ENCODE data around the gene SELPLG. TPM values are rescaled to one million over a fixed set of nuclear protein-coding genes. Genes with fewer than 3 reads are reported as not detected.

The SELPLG gene
- total RNA-seq, 1 donor from 2014 or later, result 51.9 TPM

DNA sequence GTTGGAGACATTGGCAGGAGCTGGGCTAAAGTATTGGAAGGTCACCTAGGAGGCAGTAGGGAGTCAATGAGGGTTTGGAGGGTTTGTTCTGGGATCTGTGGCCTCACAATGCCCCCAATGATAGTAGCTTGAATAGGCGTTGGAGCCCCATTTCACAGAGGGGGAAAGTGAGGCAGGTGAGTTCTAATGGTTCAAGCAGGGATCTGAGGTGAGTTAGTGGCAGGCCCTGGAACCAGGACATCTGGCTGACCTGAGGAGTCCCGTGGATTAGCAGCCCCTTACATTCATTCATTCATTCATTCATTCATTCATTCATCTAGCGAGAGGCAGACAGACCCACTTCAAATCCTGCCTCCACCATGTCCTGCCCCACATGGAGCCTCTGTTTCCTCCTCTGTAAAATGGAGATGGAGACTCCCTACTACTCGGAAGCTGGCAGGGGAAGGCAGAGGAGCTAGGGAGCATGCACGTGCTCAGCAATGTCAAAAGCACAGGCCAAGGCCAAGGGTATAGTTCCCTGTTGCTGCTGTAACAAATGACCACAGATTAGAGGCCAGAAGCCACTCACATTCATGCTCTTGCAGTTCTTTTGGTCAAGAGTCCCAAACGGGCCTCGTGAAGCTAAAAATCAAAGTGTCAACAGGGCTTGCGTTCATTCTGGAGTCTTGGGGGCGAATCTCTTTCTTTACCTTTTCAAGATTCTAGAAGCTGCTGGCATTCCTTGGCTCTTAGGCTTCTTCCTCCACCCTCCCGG, 33.6 kb downstream of the SELPLG start:
- DNase-seq (ENCODE audit: low spot score), result no peak
- Mint-ChIP-seq H3K4me3 (no peak overlapping the region), H3K27ac (no peak overlapping the region), H3K9me3 (no peaks in the 10 kb centered on the region), H3K27me3 (ENCODE audit: insufficient read depth) (peaks cover 11% of the 10 kb centered on the region), H3K36me3 (ENCODE audit: low read depth) (no peaks in the 10 kb centered on the region), H3K4me1 (ENCODE audit: low read depth) (no peaks in the 10 kb centered on the region)
- intact Hi-C loops (cut with micrococcal nuclease), result no loop called here

DNA sequence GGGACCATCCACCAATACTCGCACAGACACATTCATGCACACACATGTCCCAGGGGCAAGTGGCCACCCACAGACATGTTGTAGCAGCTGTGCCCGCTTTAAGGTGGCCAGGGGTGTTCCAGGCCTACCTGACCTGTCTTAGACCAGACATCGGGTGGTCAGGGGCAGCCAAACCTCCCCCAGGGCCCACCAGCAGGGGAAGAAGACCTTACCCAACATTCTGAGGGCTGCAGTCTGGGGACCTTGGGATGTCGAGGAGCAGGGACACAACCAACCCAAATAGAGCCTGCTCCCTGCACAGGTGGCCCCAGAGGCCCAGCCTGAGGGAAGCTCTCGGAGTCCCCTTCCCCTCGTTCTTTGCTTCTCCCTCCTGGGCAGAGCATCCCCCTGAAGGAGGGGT, 34.2 kb downstream of the SELPLG start:
- Mint-ChIP-seq H3K36me3 (ENCODE audit: low read depth) (no peaks in the 10 kb centered on the region), H3K4me1 (ENCODE audit: low read depth) (no peaks in the 10 kb centered on the region), H3K27me3 (ENCODE audit: insufficient read depth) (peaks cover 5% of the 10 kb centered on the region), H3K27ac (no peak overlapping the region), H3K9me3 (no peaks in the 10 kb centered on the region), H3K4me3 (no peak overlapping the region)
- DNase-seq (ENCODE audit: low spot score), result no peak
- intact Hi-C loops (cut with micrococcal nuclease), result no loop called here

DNA sequence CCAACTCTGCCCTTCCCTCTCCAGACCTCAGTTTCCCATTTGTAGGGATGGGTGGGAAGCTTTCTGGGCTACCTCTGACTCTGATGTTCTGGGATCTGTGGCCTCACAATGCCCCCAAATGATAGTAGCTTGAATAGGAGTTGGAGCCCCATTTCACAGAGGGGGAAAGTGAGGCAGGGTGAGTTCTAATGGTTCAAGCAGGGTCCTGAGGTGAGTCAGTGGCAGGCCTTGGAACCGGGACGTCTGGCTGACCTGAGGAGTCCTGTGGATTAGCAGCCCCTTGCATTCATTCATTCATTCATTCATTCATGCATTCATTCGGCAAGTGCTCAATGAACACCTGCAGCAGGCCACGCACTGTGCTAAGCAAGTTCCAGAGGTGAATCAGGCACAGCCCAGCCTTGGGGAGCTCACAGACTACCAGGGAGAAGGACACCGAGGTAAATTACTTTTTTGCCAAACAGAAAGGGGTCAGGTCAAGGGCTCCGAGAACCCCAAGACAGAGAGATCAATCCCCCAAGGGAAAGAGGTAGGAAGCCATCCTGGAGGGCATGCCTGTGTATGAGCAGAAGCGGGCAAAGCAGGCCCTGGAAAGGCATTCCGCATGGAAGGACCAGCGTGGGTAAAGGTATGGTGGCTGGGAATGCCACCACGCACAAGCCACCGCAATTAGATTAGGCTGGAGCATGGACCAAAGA, 35.0 kb downstream of the SELPLG start:
- Mint-ChIP-seq H3K4me1 (ENCODE audit: low read depth) (no peaks in the 10 kb centered on the region), H3K36me3 (ENCODE audit: low read depth) (no peaks in the 10 kb centered on the region), H3K9me3 (no peaks in the 10 kb centered on the region), H3K4me3 (no peak overlapping the region), H3K27me3 (ENCODE audit: insufficient read depth) (peaks cover 4% of the 10 kb centered on the region), H3K27ac (no peak overlapping the region)
- DNase-seq (ENCODE audit: low spot score), result no peak
- intact Hi-C loops (cut with micrococcal nuclease), result no loop called here

DNA sequence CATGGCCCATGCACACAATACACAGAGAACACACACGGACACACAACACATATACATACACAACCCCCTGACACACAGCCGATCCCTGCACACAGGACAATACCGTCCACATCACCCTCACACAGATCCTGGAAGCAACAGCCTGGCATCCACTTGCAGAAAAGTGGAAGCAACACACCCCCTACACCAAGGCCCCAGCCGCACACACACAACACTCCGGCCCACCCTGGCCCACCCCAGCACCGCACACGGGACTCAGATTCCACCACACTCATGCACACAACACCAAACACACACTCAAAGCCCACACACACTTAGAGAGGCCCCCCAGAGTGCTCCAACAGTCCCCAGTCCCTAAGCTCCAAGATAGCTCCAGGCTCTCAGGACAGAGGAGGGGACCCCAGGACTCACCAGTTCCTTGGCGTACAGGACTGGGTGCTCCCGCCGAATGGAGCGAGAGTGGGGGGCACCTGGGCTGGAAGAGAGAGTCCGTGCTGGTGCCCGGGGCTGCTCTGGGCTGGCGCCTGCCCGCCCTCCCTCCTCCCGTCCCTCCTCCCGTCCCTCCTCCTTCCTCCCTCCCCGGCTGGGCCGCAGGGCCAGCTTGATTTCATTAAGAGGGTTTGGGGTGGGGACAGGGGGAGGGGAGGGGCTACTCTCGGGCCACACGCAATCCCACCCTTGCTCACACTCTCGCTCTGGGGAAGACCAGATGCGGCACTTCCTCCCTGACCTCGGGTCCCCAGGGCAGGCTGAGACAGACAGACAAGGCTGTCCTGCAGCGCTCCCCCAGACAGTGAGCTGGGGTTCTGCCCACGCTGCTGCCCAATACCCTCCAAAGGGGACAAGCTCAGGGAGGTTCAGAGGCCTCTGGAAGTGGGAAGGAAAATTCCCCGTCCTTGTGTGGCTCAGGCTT, 35.9 kb downstream of the SELPLG start, which contains the start of gene TMEM119:
Gene TMEM119 (minus strand): TSS at position 526 of the 913 bp plus-strand sequence. CDS start 5,701 bp downstream, outside the sequence.
- Mint-ChIP-seq H3K27ac (no peak within 1 kb of the TSS), H3K4me3 (no peak within 1 kb of the TSS), H3K36me3 (ENCODE audit: low read depth) (no peaks in the 10 kb centered on the region), H3K4me1 (ENCODE audit: low read depth) (no peaks in the 10 kb centered on the region), H3K27me3 (ENCODE audit: insufficient read depth) (peaks cover 4% of the 10 kb centered on the region), H3K9me3 (no peaks in the 10 kb centered on the region)
- intact Hi-C loops (cut with micrococcal nuclease), result no loop called here
- no peak for DNase-seq (ENCODE audit: low spot score)

DNA sequence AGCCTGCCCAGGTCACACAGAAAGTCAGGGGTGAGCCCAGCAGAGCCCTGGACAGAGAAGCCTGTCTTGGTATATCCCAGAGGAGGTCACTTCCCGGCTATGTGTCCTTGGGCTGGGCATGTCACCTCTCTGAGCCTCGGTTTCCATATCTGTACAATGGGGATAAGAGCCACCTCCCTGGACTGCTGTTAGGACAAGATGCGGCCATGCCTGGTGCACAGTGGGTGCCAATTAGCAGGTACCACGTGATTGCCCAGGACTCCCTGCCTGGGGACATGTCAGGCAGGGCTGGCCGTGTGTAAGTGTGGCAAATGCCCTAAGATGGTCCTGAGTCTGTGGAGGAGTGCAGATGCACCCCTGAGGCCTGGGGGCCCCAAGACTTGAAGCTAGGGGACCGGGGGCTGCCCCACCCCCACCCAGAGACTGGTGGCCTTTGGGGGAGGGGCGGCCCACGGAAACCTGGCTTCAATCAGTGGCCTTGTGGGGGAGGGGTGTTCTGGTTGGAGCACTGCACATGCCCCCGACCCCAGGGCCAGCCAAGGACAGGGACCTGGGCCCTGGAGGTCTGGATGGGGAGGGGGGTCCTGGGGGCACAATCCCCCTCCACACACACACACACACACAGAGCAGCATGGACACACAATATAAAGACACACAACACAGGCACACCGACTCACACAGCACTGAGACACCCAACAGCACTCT, 36.7 kb downstream of the SELPLG start:
- DNase-seq (ENCODE audit: low spot score), result no peak
- Mint-ChIP-seq H3K27ac (no peak overlapping the region), H3K9me3 (no peaks in the 10 kb centered on the region), H3K36me3 (ENCODE audit: low read depth) (no peaks in the 10 kb centered on the region), H3K4me3 (no peak overlapping the region), H3K4me1 (ENCODE audit: low read depth) (no peaks in the 10 kb centered on the region), H3K27me3 (ENCODE audit: insufficient read depth) (peaks cover 4% of the 10 kb centered on the region)
- intact Hi-C loops (cut with micrococcal nuclease), result no loop called here

DNA sequence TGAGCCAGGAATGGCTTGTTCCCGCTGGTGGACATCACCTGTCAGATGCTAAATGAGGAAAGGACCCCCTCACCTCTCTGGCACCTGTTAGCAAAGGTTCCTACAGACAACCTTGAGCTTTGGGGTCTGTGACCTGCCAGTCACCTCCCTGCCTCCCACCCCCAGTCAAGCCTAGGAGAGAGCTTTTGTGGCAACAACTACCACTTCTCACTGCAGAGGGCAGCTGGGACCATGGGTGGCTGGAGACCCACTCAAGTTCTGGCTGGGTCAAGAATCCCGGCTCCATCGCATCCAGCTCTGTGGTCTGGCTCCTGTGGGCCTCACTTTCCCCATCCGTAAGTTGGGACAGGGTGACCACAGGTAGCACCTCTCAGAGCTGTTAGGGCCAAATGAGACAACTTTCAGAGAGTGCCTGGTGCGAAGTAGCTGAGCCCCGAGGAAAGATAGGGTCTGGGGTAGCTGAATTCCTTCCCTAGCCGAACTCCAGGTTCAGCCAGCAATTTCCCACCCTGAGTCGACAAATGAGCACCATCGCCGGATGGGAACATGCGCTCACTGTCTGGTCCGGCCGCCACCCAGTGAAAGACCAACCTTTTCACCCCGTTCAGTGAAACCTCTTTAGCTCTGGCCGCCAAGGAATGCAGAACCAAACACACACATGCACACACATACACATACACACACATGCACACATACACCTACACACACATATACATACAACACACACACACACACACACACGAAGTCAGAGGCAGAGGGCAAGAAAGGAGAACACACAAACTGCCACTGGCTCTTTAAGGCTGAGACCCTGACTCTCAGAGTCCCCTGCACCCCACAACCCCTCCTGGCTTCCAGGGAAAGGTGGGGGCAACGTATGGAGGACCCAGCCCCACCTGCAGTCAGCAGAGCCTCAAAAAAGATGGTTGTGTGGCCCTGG, 37.7 kb downstream of the SELPLG start:
- no peak for DNase-seq (ENCODE audit: low spot score)
- no peak overlapping the region for H3K4me3 Mint-ChIP-seq
- intact Hi-C loops (cut with micrococcal nuclease), result no loop called here
- no peaks in the 10 kb centered on the region for H3K4me1 Mint-ChIP-seq (ENCODE audit: low read depth)
- H3K27me3 Mint-ChIP-seq (ENCODE audit: insufficient read depth), result peaks cover 3% of the 10 kb centered on the region
- H3K36me3 Mint-ChIP-seq (ENCODE audit: low read depth), result no peaks in the 10 kb centered on the region
- no peak overlapping the region for H3K27ac Mint-ChIP-seq
- no peaks in the 10 kb centered on the region for H3K9me3 Mint-ChIP-seq

DNA sequence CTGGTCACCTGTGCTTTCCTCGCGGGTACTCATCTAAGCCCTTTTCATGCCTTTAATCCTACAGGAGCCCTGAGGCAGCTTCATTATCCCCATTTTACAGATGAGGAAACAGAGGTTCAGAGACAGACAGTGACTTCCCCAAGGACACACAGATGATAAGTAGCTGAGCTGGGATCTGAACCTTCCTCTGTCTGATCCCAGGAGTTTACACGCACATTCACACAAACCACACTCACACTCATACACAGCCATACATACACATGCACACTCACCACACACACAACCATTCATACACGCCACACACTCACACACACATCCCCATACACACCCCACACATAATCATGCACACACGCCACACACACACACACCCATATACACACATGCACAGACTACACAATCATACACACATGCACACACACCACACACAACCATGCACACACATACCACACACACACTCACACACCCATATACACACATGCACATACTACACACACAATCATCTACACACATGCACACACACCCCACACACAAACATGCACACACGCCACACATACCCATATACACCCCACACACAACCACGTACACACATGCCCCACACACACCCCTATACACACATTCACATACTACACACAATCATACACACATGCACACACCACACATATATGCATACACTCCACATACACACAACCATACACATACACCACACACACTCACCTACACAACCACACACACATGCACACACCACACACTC, 38.6 kb downstream of the SELPLG start:
- Mint-ChIP-seq H3K36me3 (ENCODE audit: low read depth) (no peaks in the 10 kb centered on the region), H3K4me1 (ENCODE audit: low read depth) (no peaks in the 10 kb centered on the region), H3K27ac (no peak overlapping the region), H3K9me3 (no peaks in the 10 kb centered on the region), H3K4me3 (no peak overlapping the region), H3K27me3 (ENCODE audit: insufficient read depth) (peaks cover 3% of the 10 kb centered on the region)
- intact Hi-C loops (cut with micrococcal nuclease), result no loop called here
- no peak for DNase-seq (ENCODE audit: low spot score)

DNA sequence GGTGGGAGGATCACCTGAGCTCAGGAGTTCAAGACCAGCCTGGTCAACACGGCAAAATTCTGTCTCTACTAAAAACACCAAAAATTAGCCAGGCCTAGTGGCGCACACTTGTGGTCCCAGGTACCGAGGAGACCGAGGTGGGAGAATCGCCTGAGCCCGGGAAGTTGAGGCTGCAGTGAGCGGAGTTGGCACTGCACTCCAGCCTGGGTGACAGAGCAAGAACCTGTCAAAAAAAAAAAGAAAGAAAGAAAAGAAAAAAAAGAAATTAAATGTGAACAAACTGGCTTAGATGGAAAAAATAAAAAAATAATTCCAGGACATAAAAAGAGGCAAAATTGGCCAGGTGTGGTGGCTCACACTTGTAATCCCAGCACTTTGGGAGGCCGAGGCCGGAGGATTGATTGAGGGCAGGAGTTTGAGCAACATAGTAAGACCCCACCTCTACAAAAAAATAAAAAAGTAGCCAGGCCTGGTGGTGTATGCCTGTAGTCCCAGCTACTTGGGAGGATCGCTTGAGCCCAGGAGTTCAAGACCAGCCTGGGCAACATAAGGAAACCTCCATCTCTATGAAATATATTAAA, 39.3 kb downstream of the SELPLG start:
- DNase-seq (ENCODE audit: low spot score), result no peak
- no peaks in the 10 kb centered on the region for H3K9me3 Mint-ChIP-seq
- no peak overlapping the region for H3K4me3 Mint-ChIP-seq
- H3K4me1 Mint-ChIP-seq (ENCODE audit: low read depth), result no peaks in the 10 kb centered on the region
- H3K36me3 Mint-ChIP-seq (ENCODE audit: low read depth), result no peaks in the 10 kb centered on the region
- peaks cover 3% of the 10 kb centered on the region for H3K27me3 Mint-ChIP-seq (ENCODE audit: insufficient read depth)
- intact Hi-C loops (cut with micrococcal nuclease), result no loop called here
- H3K27ac Mint-ChIP-seq, result no peak overlapping the region

DNA sequence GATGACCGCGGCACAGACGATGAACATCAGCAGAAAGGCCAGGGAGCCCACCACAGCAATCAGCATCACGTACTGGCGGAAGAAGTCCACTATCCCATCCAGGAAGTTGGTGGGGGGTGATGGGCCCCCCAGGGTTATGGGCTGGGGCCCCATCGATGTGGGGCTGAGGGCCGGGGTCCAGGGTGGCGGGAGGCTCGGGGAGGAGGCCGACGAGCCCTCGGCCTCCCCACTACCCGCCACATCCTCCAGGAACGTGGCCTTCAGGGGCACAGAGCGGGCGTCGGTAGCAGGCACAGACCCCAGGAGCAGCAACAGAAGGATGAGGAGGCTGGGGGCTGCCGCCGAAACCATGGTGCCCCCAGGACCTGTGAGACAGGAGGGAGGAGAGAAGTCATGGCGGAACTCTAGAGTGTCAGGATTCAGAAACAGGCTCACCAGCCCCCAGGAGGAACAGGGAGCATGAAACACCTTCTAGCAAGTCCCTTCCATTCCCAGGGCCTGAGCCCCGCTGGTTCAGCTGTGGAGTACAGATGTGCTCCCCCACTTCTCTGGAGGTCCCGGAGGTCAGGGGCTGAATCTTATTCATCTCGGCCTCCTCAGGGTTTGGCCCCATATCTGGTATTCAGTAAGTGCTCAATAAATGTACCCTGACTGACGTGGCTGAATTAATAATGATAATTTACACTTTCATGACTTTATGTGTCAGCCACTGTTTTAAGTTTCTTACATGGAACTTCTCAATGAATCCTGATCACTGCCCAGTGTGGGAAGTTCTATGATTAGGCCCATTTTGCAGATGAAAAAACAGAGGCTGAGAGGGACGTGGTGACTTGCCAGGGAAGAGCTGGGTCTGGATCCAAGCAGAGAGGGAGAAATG, 41.4 kb downstream of the SELPLG start:
- H3K27me3 Mint-ChIP-seq (ENCODE audit: insufficient read depth), result no peaks in the 10 kb centered on the region

DNA sequence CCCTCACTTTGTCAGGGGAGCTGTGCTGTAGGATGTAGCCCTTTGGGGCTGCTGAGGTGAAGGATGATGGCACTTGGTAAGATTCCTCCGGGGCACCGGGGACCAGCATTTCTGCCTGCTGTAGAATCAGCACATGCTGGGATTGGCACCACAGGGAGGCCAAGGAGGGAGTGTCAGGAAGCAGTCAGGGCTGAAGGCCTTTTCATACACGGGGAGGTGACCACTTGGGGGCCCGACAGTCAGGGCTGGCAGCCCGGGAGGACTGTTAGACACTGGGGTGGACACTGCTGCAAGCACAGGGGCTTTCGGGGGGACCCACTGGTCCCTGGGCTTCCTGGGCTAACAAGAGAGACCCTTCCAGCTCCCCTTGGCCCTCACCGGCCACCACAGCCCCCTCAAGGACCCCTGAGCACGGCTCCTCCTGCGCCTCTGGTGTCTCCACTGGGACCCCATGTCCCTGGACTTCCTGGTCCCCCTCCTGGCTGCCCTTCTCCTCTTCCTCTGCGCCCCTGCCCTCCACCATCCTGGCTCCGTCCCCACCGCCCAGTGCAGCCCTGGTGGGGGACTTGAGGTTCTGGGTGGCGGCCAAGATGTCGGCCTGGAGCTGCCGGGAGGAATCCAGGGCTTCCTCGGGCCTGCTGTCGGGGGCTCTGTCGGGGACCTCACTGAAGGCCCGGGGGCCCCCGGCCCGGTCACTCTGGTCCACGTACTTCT, 42.3 kb downstream of the SELPLG start:
- no peaks in the 10 kb centered on the region for H3K36me3 Mint-ChIP-seq (ENCODE audit: low read depth)

More for the DNA sequence above, 41.4 kb downstream of the SELPLG start:
- DNase-seq (ENCODE audit: low spot score), result no peak
- Mint-ChIP-seq H3K36me3 (ENCODE audit: low read depth) (no peaks in the 10 kb centered on the region), H3K4me1 (ENCODE audit: low read depth) (no peaks in the 10 kb centered on the region), H3K9me3 (no peaks in the 10 kb centered on the region), H3K4me3 (no peak overlapping the region), H3K27ac (no peak overlapping the region)
- intact Hi-C loops (cut with micrococcal nuclease), result no loop called here

More for the DNA sequence above, 42.3 kb downstream of the SELPLG start:
- intact Hi-C loops (cut with micrococcal nuclease), result no loop called here
- no peak for DNase-seq (ENCODE audit: low spot score)
- Mint-ChIP-seq H3K9me3 (no peaks in the 10 kb centered on the region), H3K4me3 (no peak overlapping the region), H3K27me3 (ENCODE audit: insufficient read depth) (no peaks in the 10 kb centered on the region), H3K27ac (no peak overlapping the region), H3K4me1 (ENCODE audit: low read depth) (no peaks in the 10 kb centered on the region)
